ENCODE data around the gene TSPAN5. TPM values are rescaled to one million over a fixed set of nuclear protein-coding genes. Genes with fewer than 3 reads are reported as not detected.

Gene TSPAN5
- total RNA-seq, 1 donor, result 2.9 TPM

- H3K9me3 ChIP-seq (ENCODE audit: low read depth, low read length), result no peaks in the 10 kb centered on the region
- H3K4me1 ChIP-seq (ENCODE audit: insufficient read depth, low read length), result no peaks in the 10 kb centered on the region
- no peaks in the 10 kb centered on the region for H3K27me3 ChIP-seq (ENCODE audit: insufficient read depth, low read length)
- H3K4me3 ChIP-seq (ENCODE audit: low read length), result no peak overlapping the region
These were observed 147.5 kb downstream of the TSPAN5 start for GRCh38 chr4:98510757-98511517.

DNA sequence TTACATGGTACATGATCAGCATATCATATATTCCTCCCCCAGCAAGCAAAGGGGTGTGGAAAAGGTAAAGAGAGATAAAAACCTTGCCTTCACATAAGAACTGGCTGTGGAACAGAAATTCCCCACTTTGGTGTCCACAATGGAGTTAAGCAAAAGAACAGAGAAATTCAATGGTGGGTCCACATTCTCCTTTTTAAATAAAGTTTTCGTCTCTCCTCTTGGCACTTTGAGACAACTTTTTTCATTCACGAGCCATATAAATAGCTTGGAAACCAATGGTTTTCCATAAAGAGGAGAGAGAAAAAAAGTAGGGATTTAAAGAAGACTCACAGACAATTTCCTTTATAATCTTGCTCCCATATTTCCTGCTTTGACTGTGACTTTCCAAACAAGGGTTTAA lies 148.1 kb downstream of the TSPAN5 start:
- Histone ChIP-seq H3K4me3 (ENCODE audit: low read length) (no peak overlapping the region), H3K27me3 (ENCODE audit: insufficient read depth, low read length) (no peaks in the 10 kb centered on the region), H3K4me1 (ENCODE audit: insufficient read depth, low read length) (no peaks in the 10 kb centered on the region), H3K9me3 (ENCODE audit: low read depth, low read length) (no peaks in the 10 kb centered on the region)

DNA sequence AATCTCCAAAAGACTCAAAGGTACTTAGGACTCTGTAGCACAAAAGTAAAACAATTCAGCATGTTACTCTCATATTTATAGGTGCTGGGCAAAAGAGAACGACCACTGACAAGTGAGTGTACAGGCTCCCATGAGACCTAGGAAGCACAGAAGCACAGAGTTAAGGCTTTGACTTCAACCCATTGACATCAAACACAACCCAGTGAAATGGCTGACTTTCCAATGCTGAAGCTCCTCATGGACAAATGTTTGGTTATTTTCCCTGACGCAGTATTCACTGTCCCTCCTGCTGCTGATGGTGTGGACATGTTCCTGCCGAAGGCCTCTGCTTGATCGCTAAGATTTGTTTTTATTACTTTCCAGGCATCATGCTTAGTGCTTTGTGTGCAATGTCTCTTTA lies 148.7 kb downstream of the TSPAN5 start:
- Histone ChIP-seq H3K4me3 (ENCODE audit: low read length) (no peak overlapping the region), H3K9me3 (ENCODE audit: low read depth, low read length) (no peaks in the 10 kb centered on the region), H3K4me1 (ENCODE audit: insufficient read depth, low read length) (no peaks in the 10 kb centered on the region), H3K27me3 (ENCODE audit: insufficient read depth, low read length) (no peaks in the 10 kb centered on the region)

DNA sequence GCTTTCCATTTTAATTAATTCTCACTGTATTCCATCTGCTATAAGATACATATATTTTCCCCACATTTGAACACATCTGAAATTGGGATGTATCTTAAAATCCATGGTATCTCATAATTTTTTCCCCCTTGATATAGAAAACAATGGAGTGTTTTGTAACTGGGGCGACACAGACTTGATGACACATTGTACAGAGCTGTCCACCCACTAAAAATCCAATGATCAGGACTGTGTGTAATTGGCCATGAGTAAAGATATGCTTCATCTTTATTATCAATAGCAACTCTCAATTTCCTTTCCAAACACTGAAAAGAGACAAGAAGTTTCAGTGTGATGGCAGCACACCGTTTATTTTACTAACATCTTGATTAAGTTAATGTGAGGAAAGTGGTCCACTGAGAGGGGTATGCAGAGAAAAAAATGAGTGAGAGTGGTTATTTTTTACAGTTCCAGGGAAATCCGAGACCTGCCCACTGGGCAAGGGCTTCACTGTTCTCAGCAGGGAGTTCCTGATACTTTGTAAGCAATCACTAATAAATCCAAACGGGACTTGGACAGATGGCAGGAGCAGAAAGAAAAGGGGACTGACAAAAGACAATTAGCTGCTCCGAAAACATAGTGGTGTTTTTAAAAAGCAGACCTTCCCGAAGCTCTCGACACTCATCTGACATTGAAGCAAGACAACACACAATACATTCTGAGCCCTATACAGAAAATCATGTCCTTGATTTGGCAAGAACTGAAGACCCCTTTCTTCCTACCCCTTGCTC lies 149.4 kb downstream of the TSPAN5 start:
- Histone ChIP-seq H3K4me1 (ENCODE audit: insufficient read depth, low read length) (no peaks in the 10 kb centered on the region), H3K9me3 (ENCODE audit: low read depth, low read length) (no peaks in the 10 kb centered on the region), H3K4me3 (ENCODE audit: low read length) (no peak overlapping the region), H3K27me3 (ENCODE audit: insufficient read depth, low read length) (no peaks in the 10 kb centered on the region)

DNA sequence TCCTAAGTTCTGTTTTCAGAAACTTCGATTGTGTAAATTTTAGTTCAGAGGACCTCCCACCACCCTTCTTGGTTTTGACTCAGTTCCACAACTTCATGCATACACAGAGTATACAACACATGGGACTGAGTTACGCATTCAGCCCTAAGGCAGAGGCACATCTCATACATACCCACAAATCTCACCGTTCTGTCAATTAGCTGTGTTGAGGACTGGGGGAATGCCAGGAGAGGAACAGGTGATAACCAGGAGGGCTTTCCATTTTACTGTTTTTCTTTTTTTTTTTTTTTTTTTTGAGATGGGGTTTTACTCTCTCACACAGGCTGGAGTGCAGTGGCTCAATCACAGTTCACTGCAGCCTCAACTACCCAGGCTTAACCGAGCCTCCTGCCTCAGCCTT lies 150.2 kb downstream of the TSPAN5 start:
- Histone ChIP-seq H3K27me3 (ENCODE audit: insufficient read depth, low read length) (no peaks in the 10 kb centered on the region), H3K4me1 (ENCODE audit: insufficient read depth, low read length) (no peaks in the 10 kb centered on the region), H3K9me3 (ENCODE audit: low read depth, low read length) (no peaks in the 10 kb centered on the region), H3K4me3 (ENCODE audit: low read length) (no peak overlapping the region)

DNA sequence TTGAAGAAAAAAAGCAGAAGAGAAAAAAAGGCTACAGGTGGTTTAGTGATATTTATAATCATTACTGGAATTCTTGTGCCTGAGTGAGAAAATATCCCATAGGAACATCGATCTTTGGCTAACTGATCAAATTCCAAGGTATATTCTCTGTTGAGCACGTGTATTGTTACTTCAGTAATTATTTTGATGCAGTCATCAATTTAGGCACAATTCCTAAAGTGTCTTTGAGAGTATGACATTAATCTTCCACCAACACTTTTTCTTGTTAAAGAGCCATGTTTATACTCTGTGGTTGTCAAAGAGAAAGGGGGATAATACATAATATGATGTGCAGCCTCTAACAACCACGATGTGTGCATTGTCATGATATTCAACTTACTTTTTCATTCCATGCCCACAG lies 151.1 kb downstream of the TSPAN5 start:
- Histone ChIP-seq H3K9me3 (ENCODE audit: low read depth, low read length) (no peaks in the 10 kb centered on the region), H3K4me3 (ENCODE audit: low read length) (no peak overlapping the region), H3K4me1 (ENCODE audit: insufficient read depth, low read length) (no peaks in the 10 kb centered on the region), H3K27me3 (ENCODE audit: insufficient read depth, low read length) (no peaks in the 10 kb centered on the region)

- Histone ChIP-seq H3K9me3 (ENCODE audit: low read depth, low read length) (no peaks in the 10 kb centered on the region), H3K27me3 (ENCODE audit: insufficient read depth, low read length) (no peaks in the 10 kb centered on the region), H3K4me3 (ENCODE audit: low read length) (no peak overlapping the region), H3K4me1 (ENCODE audit: insufficient read depth, low read length) (no peaks in the 10 kb centered on the region)
These were observed 151.8 kb downstream of the TSPAN5 start for GRCh38 chr4:98506462-98507132.

- H3K4me3 ChIP-seq (ENCODE audit: low read length), result no peak overlapping the region
- no peaks in the 10 kb centered on the region for H3K9me3 ChIP-seq (ENCODE audit: low read depth, low read length)
- no peaks in the 10 kb centered on the region for H3K27me3 ChIP-seq (ENCODE audit: insufficient read depth, low read length)
- H3K4me1 ChIP-seq (ENCODE audit: insufficient read depth, low read length), result no peaks in the 10 kb centered on the region
These were observed 152.4 kb downstream of the TSPAN5 start for GRCh38 chr4:98505992-98506391.

- Histone ChIP-seq H3K27me3 (ENCODE audit: insufficient read depth, low read length) (no peaks in the 10 kb centered on the region), H3K4me3 (ENCODE audit: low read length) (no peak overlapping the region), H3K4me1 (ENCODE audit: insufficient read depth, low read length) (no peaks in the 10 kb centered on the region), H3K9me3 (ENCODE audit: low read depth, low read length) (no peaks in the 10 kb centered on the region)
These were observed 154.3 kb downstream of the TSPAN5 start for GRCh38 chr4:98504091-98504490.

DNA sequence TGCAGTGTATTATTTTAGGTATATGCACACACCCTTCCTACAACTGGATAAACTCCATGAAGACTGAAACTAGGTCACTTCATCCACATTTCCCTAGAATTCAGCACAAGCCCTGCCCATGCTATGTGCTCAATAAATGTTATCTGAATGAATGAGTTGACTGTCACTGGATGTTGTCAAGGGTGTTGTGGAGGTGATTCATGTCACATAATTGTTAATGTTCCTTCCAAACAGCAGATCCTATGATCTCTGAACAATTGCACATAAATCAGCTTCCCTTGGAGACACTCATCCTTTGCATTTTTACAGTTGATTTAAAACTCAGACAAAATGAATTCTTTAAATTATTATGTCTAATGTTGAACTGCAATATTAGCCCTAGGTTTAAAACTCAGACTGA lies 154.7 kb downstream of the TSPAN5 start:
- Histone ChIP-seq H3K4me3 (ENCODE audit: low read length) (no peak overlapping the region), H3K27me3 (ENCODE audit: insufficient read depth, low read length) (no peaks in the 10 kb centered on the region), H3K4me1 (ENCODE audit: insufficient read depth, low read length) (no peaks in the 10 kb centered on the region), H3K9me3 (ENCODE audit: low read depth, low read length) (no peaks in the 10 kb centered on the region)

- no peaks in the 10 kb centered on the region for H3K27me3 ChIP-seq (ENCODE audit: insufficient read depth, low read length)
- H3K4me3 ChIP-seq (ENCODE audit: low read length), result no peak overlapping the region
- H3K9me3 ChIP-seq (ENCODE audit: low read depth, low read length), result no peaks in the 10 kb centered on the region
- H3K4me1 ChIP-seq (ENCODE audit: insufficient read depth, low read length), result no peaks in the 10 kb centered on the region
These were observed 155.8 kb downstream of the TSPAN5 start for GRCh38 chr4:98502624-98503023.

DNA sequence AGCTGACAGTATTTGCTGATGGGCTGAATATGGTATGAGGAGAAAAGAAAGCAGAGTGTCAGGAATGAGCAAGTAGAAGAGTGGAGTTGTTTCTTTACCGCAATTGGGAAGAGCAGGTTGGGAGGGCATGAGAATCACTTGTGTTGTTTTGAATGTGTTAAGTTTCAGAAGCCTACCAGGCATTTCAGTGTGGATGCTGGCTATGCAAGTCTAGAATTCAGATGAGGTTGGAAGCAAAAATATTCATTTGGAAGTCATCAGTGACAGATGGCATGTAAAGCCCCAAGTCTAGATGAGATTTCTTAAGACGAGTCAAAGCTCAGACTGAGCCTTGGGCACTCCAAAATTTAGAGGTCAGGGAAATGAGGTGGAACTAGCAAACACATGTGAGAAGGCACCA lies 156.4 kb downstream of the TSPAN5 start:
- no peak overlapping the region for H3K4me3 ChIP-seq (ENCODE audit: low read length)
- H3K27me3 ChIP-seq (ENCODE audit: insufficient read depth, low read length), result no peaks in the 10 kb centered on the region
- no peaks in the 10 kb centered on the region for H3K9me3 ChIP-seq (ENCODE audit: low read depth, low read length)
- H3K4me1 ChIP-seq (ENCODE audit: insufficient read depth, low read length), result no peaks in the 10 kb centered on the region

DNA sequence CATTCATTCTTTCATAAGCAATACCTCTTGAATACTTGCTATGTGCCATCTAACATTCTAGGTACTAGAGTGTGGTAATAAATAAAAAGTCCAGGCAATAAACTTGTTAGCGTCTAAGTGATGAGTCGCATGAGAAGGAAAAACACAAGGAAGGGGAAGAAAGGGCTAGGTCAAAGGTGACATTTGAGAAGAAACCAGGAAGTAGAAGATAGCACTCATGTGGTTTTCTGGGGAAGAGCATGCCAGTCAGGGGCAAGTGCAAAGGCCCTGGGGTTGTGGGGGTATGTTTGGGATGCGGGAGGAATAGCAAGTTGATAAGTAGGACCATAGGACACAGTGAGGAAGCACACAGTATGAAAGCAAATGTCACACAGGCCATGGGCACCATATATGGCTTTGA lies 157.0 kb downstream of the TSPAN5 start:
- Histone ChIP-seq H3K4me3 (ENCODE audit: low read length) (no peak overlapping the region), H3K4me1 (ENCODE audit: insufficient read depth, low read length) (no peaks in the 10 kb centered on the region), H3K9me3 (ENCODE audit: low read depth, low read length) (no peaks in the 10 kb centered on the region), H3K27me3 (ENCODE audit: insufficient read depth, low read length) (no peaks in the 10 kb centered on the region)

GRCh38 chr4:98498774-98499173 lies 159.6 kb downstream of the TSPAN5 start:
- Histone ChIP-seq H3K4me3 (ENCODE audit: low read length) (no peak overlapping the region), H3K4me1 (ENCODE audit: insufficient read depth, low read length) (no peaks in the 10 kb centered on the region), H3K9me3 (ENCODE audit: low read depth, low read length) (no peaks in the 10 kb centered on the region), H3K27me3 (ENCODE audit: insufficient read depth, low read length) (no peaks in the 10 kb centered on the region)

DNA sequence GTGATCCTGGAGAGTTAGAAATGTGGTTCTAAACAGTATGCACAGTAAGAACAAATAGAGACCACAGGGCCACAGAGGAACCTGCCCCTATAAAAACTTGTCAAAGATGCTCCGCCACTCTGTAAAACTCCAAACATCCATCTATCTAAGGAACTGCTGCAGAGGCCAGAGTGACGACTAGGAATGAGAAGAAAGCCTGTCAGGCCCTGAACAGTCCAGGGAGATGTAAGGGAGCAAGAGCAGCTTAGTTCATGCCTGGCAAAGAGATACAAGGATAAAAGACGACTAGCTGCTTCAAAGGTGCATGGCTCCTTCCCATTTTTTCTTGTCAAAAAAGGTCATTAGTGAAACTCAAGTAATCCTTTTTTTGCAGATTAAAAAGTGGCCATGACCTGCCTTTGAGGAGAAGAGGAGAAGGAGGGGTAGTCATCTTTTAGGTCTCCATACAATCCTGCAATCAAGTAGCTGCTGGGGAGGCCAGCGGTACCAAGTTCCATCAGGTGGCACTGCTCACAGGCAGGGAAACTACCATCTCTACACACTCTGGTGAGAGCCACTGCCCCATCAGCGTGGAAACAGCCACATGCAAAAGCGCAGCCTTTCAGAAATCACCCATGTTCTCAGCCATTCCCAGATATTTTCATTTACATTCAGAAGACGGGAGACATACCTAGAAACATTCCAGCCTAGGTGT lies 162.1 kb downstream of the TSPAN5 start:
- Histone ChIP-seq H3K4me1 (ENCODE audit: insufficient read depth, low read length) (no peaks in the 10 kb centered on the region), H3K27me3 (ENCODE audit: insufficient read depth, low read length) (no peaks in the 10 kb centered on the region), H3K9me3 (ENCODE audit: low read depth, low read length) (no peaks in the 10 kb centered on the region), H3K4me3 (ENCODE audit: low read length) (no peak overlapping the region)

Data from mononuclear cell (primary cell).